SU-DHL-6 (cell line): ENCODE results near the gene RCHY1.

Experiments
- H2AFZ ChIP-seq: fragments of 200-600 bp; sonication (generic); 2 replicates; pipeline ENCODE4 v1.6.1; 2014; ENCODE audit warnings: low read depth, mild to moderate bottlenecking, moderate library complexity, mixed read lengths, antibody characterized with exemption, low read length; ENCODE audit not compliant: severe bottlenecking
- H3F3A ChIP-seq: fragments of 200-600 bp; shearing (Covaris generic); 2 replicates; pipeline ENCODE4 v1.6.0; 2016; ENCODE audit warnings: antibody characterized with exemption, mild to moderate bottlenecking; ENCODE audit not compliant: insufficient read depth
- H3K27ac ChIP-seq: fragments of 200-600 bp; sonication (generic); 2 replicates; pipeline ENCODE4 v1.5.1; 2016; ENCODE audit warnings: low read depth, mild to moderate bottlenecking, low read length, moderate library complexity, mixed read lengths
- H3K27me3 ChIP-seq: fragments of 200-600 bp; sonication (generic), shearing (Covaris generic); 2 replicates; pipeline ENCODE4 v1.6.0; 2014; ENCODE audit warnings: mild to moderate bottlenecking, low read length
- H3K36me3 ChIP-seq: fragments of 200-600 bp; sonication (generic); 2 replicates; pipeline ENCODE4 v1.6.1; 2014; ENCODE audit warnings: mild to moderate bottlenecking, low read length, mixed read lengths
- H3K4me2 ChIP-seq: fragments of 300-600, 200-600 bp; shearing (Covaris generic), sonication (generic); 2 replicates; pipeline ENCODE4 v1.6.0; 2014; ENCODE audit warnings: low read length, low read depth, mild to moderate bottlenecking; ENCODE audit not compliant: poor library complexity, severe bottlenecking
- H3K4me3 ChIP-seq: fragments of 200-600 bp; sonication (generic); 2 replicates; pipeline ENCODE4 v1.5.1; 2014; ENCODE audit warnings: antibody characterized with exemption, low read length, mild to moderate bottlenecking, mixed read lengths; ENCODE audit not compliant: insufficient read depth, poor library complexity, severe bottlenecking
- H3K79me2 ChIP-seq: fragments of 200-600 bp; sonication (generic); 2 replicates; pipeline ENCODE4 v1.6.1; 2014; ENCODE audit warnings: mild to moderate bottlenecking, low read length, moderate library complexity; ENCODE audit not compliant: insufficient read depth
- H3K9ac ChIP-seq: fragments of 200-600 bp; sonication (generic); 2 replicates; pipeline ENCODE4 v1.7.0; 2014; ENCODE audit warnings: mild to moderate bottlenecking, low read length
- H3K9me2 ChIP-seq: fragments of 200-600 bp; sonication (generic); replicated peaks from 2 replicates; pipeline ENCODE4 v1.6.1; 2014; ENCODE audit warnings: low read length; ENCODE audit not compliant: insufficient read depth
- H3K9me3 ChIP-seq: fragments of 200-600 bp; sonication (generic); 2 replicates; pipeline ENCODE4 v1.6.1; 2014; ENCODE audit warnings: low read length, mixed read lengths; ENCODE audit not compliant: insufficient read depth
- H4K20me1 ChIP-seq: fragments of 200-600 bp; sonication (generic); 2 replicates; pipeline ENCODE4 v1.6.1; 2014; ENCODE audit warnings: low read depth, mild to moderate bottlenecking, antibody characterized with exemption, low read length, moderate library complexity, mixed read lengths
- CTCF ChIP-seq: fragments of 200-600 bp; sonication (generic); IDR thresholded peaks from one replicate; pipeline ENCODE4 v1.5.1; 2017; ENCODE audit warnings: antibody characterized with exemption, mild to moderate bottlenecking, low read length, moderate library complexity; ENCODE audit not compliant: insufficient read depth, poor library complexity, severe bottlenecking
- EZH2phosphoT487 ChIP-seq: fragments of 200-600 bp; sonication (generic), shearing (Covaris generic); conservative IDR thresholded peaks from 2 replicates; pipeline ENCODE4 v1.6.1; 2018; ENCODE audit warnings: mild to moderate bottlenecking, antibody characterized with exemption, low read length, moderate library complexity, mixed read lengths

The RCHY1 gene

GRCh38 chr4:75432683-75433082, 81.5 kb downstream of the RCHY1 start:
- H3K4me2 ChIP-seq = no peak overlapping the region
- no peaks in the 10 kb centered on the region for H3K27me3 ChIP-seq
- H3K9me3 ChIP-seq = no peaks in the 10 kb centered on the region
- no peak overlapping the region for H3K4me3 ChIP-seq
- H4K20me1 ChIP-seq = no peaks in the 10 kb centered on the region
- no peaks in the 10 kb centered on the region for H3K79me2 ChIP-seq
- H3K9me2 ChIP-seq = no peaks in the 10 kb centered on the region
- no peak overlapping the region for H2AFZ ChIP-seq
- H3K27ac ChIP-seq = no peak overlapping the region
- no peaks in the 10 kb centered on the region for H3F3A ChIP-seq
- H3K36me3 ChIP-seq = no peaks in the 10 kb centered on the region
- no peak overlapping the region for H3K9ac ChIP-seq
- TF ChIP-seq CTCF (no peak), EZH2phosphoT487 (no peak)

GRCh38 chr4:75429208-75429607, 85.0 kb downstream of the RCHY1 start:
- H3K9ac ChIP-seq = no peak overlapping the region
- no peaks in the 10 kb centered on the region for H4K20me1 ChIP-seq
- H3K36me3 ChIP-seq = no peaks in the 10 kb centered on the region
- H3K9me3 ChIP-seq = no peaks in the 10 kb centered on the region
- H3K79me2 ChIP-seq = no peaks in the 10 kb centered on the region
- no peak overlapping the region for H3K27ac ChIP-seq
- H3K27me3 ChIP-seq = no peaks in the 10 kb centered on the region
- no peak overlapping the region for H3K4me3 ChIP-seq
- no peak overlapping the region for H2AFZ ChIP-seq
- no peak overlapping the region for H3K4me2 ChIP-seq
- H3F3A ChIP-seq = no peaks in the 10 kb centered on the region
- TF ChIP-seq CTCF = no peak
- TF ChIP-seq EZH2phosphoT487 = no peak
- no peaks in the 10 kb centered on the region for H3K9me2 ChIP-seq
